GM21786 (cell line): ENCODE measurements around the gene XK.

Source experiments
- ATAC-seq: cut with Tn5 transposase; IDR thresholded peaks from one replicate; pipeline ENCODE4 v1.9.1; 2021; ENCODE audit not compliant: unreplicated experiment

Gene XK

GRCh38 chrX:37679230-37679629, 6.4 kb upstream of the XK start:
- ATAC-seq, result no peak

GRCh38 chrX:37679888-37680287, 5.7 kb upstream of the XK start:
- no peak for ATAC-seq

GRCh38 chrX:37684426-37684825, 1.2 kb upstream of the XK start:
- no peak for ATAC-seq

GRCh38 chrX:37684973-37685372, 618 bp upstream of the XK start:
- ATAC-seq, result no peak

- no peak for ATAC-seq
Measured at GRCh38 chrX:37686369-37686995, 891 bp downstream of the XK start.

GRCh38 chrX:37686996-37687395, 1.4 kb downstream of the XK start:
- ATAC-seq, result no peak

- no peak for ATAC-seq
Measured at GRCh38 chrX:37690119-37690518, 4.5 kb downstream of the XK start.

GRCh38 chrX:37692918-37693317, 7.3 kb downstream of the XK start:
- no peak for ATAC-seq

- no peak for ATAC-seq
Measured at GRCh38 chrX:37697169-37697760, 11.7 kb downstream of the XK start.

- ATAC-seq, result no peak
Measured at GRCh38 chrX:37701588-37701987, 16.0 kb downstream of the XK start.

- no peak for ATAC-seq
Measured at GRCh38 chrX:37711991-37712390, 26.4 kb downstream of the XK start.

- ATAC-seq, result peak; percentile 78
Measured at GRCh38 chrX:37712458-37712857, 26.9 kb downstream of the XK start.

- ATAC-seq, result no peak
Measured at GRCh38 chrX:37714479-37714878, 28.9 kb downstream of the XK start.

- ATAC-seq, result no peak
Measured at GRCh38 chrX:37716602-37717001, 31.0 kb downstream of the XK start.

GRCh38 chrX:37717708-37718107, 32.1 kb downstream of the XK start:
- ATAC-seq, result no peak

- ATAC-seq, result no peak
Measured at GRCh38 chrX:37722595-37722994, 37.0 kb downstream of the XK start.

GRCh38 chrX:37726346-37726745, 40.8 kb downstream of the XK start:
- no peak for ATAC-seq

GRCh38 chrX:37745354-37745753, 59.8 kb downstream of the XK start:
- ATAC-seq, result peak; percentile 45

GRCh38 chrX:37745835-37746217, 60.2 kb downstream of the XK start:
- ATAC-seq, result peak; percentile 35

GRCh38 chrX:37746218-37746941, 60.8 kb downstream of the XK start:
- ATAC-seq, result peak; percentile 84

GRCh38 chrX:37746951-37747350, 61.4 kb downstream of the XK start:
- ATAC-seq, result no peak

- ATAC-seq, result no peak
Measured at GRCh38 chrX:37752281-37752680, 66.7 kb downstream of the XK start.
